ENCODE data around the gene BMP6. TPM values are rescaled to one million over a fixed set of nuclear protein-coding genes. Genes with fewer than 3 reads are reported as not detected.

BMP6 gene
- total RNA-seq, 1 donor, result 0.72 TPM

DNA sequence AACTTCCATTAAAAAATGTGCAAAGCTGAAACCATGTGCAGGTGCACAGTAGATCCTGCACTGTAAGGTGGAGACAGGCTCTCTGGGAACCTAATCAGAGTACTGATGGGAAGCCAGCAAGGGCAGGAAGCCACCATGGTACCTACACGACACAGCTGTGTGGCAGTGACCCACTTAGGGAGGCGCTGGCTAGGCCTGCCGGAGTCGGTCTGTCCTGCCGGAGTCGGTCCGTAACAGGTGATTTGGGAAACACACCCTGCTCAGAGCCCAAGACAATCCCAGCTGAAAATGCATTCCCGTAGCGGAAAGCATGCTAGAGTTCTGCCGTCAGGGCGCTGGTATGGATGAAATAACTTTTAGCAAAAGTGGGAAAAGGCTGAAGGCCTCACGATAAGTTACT, 167.4 kb downstream of the BMP6 start:
- DNase-seq (ENCODE audit: insufficient read length, low spot score, missing footprints), result no peak
- H3K4me2 ChIP-seq (ENCODE audit: insufficient read depth, low read length), result no peak overlapping the region
- peaks cover 98% of the 10 kb centered on the region for H3K36me3 ChIP-seq (ENCODE audit: insufficient read depth, low read length)
- H4K20me1 ChIP-seq (ENCODE audit: insufficient read depth, low read length), result peaks cover 8% of the 10 kb centered on the region
- TF ChIP-seq, protein P1, sequence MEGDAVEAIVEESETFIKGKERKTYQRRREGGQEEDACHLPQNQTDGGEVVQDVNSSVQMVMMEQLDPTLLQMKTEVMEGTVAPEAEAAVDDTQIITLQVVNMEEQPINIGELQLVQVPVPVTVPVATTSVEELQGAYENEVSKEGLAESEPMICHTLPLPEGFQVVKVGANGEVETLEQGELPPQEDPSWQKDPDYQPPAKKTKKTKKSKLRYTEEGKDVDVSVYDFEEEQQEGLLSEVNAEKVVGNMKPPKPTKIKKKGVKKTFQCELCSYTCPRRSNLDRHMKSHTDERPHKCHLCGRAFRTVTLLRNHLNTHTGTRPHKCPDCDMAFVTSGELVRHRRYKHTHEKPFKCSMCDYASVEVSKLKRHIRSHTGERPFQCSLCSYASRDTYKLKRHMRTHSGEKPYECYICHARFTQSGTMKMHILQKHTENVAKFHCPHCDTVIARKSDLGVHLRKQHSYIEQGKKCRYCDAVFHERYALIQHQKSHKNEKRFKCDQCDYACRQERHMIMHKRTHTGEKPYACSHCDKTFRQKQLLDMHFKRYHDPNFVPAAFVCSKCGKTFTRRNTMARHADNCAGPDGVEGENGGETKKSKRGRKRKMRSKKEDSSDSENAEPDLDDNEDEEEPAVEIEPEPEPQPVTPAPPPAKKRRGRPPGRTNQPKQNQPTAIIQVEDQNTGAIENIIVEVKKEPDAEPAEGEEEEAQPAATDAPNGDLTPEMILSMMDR (IDR thresholded peaks at IDR 0.05; ENCODE audit: extremely low read depth, low read depth, low read length), result no peak
- no peak overlapping the region for H2AFZ ChIP-seq (ENCODE audit: low read length)
- H3K4me1 ChIP-seq (ENCODE audit: insufficient read depth, low read length), result no peaks in the 10 kb centered on the region
- no peaks in the 10 kb centered on the region for H3K27me3 ChIP-seq (ENCODE audit: insufficient read depth, low read length)
- H3K4me3 ChIP-seq (ENCODE audit: insufficient read depth, low read length), result no peak overlapping the region
- peaks cover 3% of the 10 kb centered on the region for H3K79me2 ChIP-seq (ENCODE audit: insufficient read depth, low read length)
- H3K27ac ChIP-seq (ENCODE audit: low read depth, low read length), result no peak overlapping the region
- no peaks in the 10 kb centered on the region for H3K9me3 ChIP-seq (ENCODE audit: low read depth, low read length)

DNA sequence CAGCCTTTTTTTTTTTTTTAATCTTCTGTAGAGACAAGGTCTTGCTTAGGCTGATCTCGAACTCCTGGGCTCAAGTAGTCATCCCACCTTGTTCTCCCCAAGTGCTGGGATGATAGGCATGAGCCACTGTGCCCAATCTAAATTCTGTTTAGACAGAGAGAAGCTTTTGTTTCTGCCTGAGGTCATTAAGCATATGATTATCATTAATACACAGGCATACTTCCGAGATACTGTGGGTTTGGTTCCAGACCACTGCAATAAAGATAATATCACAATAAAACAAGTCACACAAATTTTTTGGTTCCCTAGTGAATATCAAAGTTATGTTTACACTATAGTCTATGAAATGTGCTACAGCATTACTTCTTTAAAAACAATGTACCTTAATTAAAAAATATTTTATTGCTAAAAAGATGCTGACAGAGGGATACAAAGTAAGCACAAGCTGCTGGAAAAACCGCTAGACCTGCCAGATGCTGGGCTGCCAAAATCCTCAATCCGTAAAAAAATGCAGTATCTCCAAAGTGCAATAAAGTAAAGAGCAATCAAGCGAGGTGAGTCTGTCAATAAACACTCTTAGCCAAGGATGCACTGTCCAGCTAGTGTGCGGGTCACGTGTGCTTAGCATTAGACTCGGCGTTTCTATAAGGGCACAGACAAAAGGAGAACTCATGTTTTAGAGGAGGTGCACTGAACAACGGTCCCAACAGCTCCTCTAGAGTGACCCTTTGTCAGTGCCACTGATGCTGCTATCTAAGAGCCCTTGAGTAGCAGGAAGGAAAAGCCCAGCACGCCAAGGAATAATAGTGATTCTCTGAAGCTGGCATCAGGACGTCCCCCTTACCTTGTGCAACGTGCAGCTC, 168.6 kb downstream of the BMP6 start:
- peaks cover 3% of the 10 kb centered on the region for H3K79me2 ChIP-seq (ENCODE audit: insufficient read depth, low read length)
- no peak overlapping the region for H3K4me3 ChIP-seq (ENCODE audit: insufficient read depth, low read length)
- TF ChIP-seq, protein P1 (IDR thresholded peaks at IDR 0.05; ENCODE audit: extremely low read depth, low read depth, low read length), result no peak
- no peaks in the 10 kb centered on the region for H3K9me3 ChIP-seq (ENCODE audit: low read depth, low read length)
- H3K27me3 ChIP-seq (ENCODE audit: insufficient read depth, low read length), result no peaks in the 10 kb centered on the region
- H4K20me1 ChIP-seq (ENCODE audit: insufficient read depth, low read length), result peaks cover 8% of the 10 kb centered on the region
- H2AFZ ChIP-seq (ENCODE audit: low read length), result no peak overlapping the region
- H3K27ac ChIP-seq (ENCODE audit: low read depth, low read length), result no peak overlapping the region
- no peak for DNase-seq (ENCODE audit: insufficient read length, low spot score, missing footprints)
- H3K4me2 ChIP-seq (ENCODE audit: insufficient read depth, low read length), result no peak overlapping the region
- H3K4me1 ChIP-seq (ENCODE audit: insufficient read depth, low read length), result no peaks in the 10 kb centered on the region
- H3K36me3 ChIP-seq (ENCODE audit: insufficient read depth, low read length), result peaks cover 97% of the 10 kb centered on the region

DNA sequence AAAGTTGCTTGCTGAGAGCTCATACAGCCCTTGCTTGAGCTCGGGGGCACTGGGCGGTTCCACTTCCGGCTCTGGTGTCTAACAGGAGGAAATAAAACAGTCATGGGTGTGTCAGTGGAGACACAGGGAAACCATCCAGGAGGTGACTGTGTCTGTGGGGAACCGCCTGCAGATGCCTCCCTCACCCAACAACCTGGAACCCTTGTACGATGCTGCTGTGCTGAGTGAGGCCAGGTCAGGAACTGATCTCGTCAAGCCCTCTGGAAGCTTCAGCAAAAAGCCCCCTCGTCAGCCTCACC, 169.2 kb downstream of the BMP6 start:
- Histone ChIP-seq H3K79me2 (ENCODE audit: insufficient read depth, low read length) (peaks cover 3% of the 10 kb centered on the region), H3K36me3 (ENCODE audit: insufficient read depth, low read length) (peaks cover 94% of the 10 kb centered on the region), H3K27me3 (ENCODE audit: insufficient read depth, low read length) (no peaks in the 10 kb centered on the region)

DNA sequence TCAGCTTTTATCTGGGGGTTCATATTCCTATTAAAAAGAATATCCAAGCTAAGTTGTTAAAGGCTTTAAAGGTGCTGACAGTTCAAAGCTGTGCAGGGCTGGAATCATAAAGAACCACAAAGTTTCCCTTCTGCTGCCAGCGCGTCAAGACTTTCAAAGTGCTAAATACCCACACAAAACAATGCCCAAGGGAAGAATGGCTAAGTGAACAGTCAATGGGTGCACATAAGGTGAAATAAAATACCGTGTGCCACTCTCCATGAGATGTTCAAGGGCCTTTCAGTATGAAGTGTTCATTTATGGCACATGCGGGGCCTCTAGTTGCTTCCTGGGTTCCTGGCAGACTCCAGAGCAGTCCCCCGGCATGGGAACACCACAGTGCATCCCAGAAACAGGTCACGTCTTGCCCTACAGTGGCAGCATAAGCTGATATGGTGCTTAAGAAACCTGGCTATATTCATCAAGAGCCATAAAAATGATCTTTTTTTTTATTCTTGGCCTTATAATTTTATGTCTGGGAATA, 170.6 kb downstream of the BMP6 start:
- no peak overlapping the region for H3K4me2 ChIP-seq (ENCODE audit: insufficient read depth, low read length)
- H4K20me1 ChIP-seq (ENCODE audit: insufficient read depth, low read length), result peaks cover 20% of the 10 kb centered on the region
- H3K36me3 ChIP-seq (ENCODE audit: insufficient read depth, low read length), result peaks cover 95% of the 10 kb centered on the region
- no peaks in the 10 kb centered on the region for H3K9me3 ChIP-seq (ENCODE audit: low read depth, low read length)
- H3K27ac ChIP-seq (ENCODE audit: low read depth, low read length), result no peak overlapping the region
- H3K4me1 ChIP-seq (ENCODE audit: insufficient read depth, low read length), result no peaks in the 10 kb centered on the region
- TF ChIP-seq, protein P1 (IDR thresholded peaks at IDR 0.05; ENCODE audit: extremely low read depth, low read depth, low read length), result no peak
- DNase-seq (ENCODE audit: insufficient read length, low spot score, missing footprints), result no peak
- H3K79me2 ChIP-seq (ENCODE audit: insufficient read depth, low read length), result peaks cover 16% of the 10 kb centered on the region
- H2AFZ ChIP-seq (ENCODE audit: low read length), result no peak overlapping the region
- no peaks in the 10 kb centered on the region for H3K27me3 ChIP-seq (ENCODE audit: insufficient read depth, low read length)
- H3K4me3 ChIP-seq (ENCODE audit: insufficient read depth, low read length), result no peak overlapping the region

More for the DNA sequence above, 169.2 kb downstream of the BMP6 start:
- Histone ChIP-seq H3K4me1 (ENCODE audit: insufficient read depth, low read length) (no peaks in the 10 kb centered on the region), H3K4me3 (ENCODE audit: insufficient read depth, low read length) (no peak overlapping the region), H2AFZ (ENCODE audit: low read length) (no peak overlapping the region), H3K9me3 (ENCODE audit: low read depth, low read length) (no peaks in the 10 kb centered on the region), H3K4me2 (ENCODE audit: insufficient read depth, low read length) (no peak overlapping the region), H4K20me1 (ENCODE audit: insufficient read depth, low read length) (peaks cover 9% of the 10 kb centered on the region), H3K27ac (ENCODE audit: low read depth, low read length) (no peak overlapping the region)
- TF ChIP-seq, protein P1 (IDR thresholded peaks at IDR 0.05; ENCODE audit: extremely low read depth, low read depth, low read length), result no peak
- DNase-seq (ENCODE audit: insufficient read length, low spot score, missing footprints), result no peak

Data from osteoblast (primary cell).